IMR-90 (cell line): ENCODE results near the gene ENOX1. TPM values are rescaled to one million over a fixed set of nuclear protein-coding genes. Genes with fewer than 3 reads are reported as not detected.

Source experiments
- ATAC-seq: fragments of 200-7000 bp; cut with Tn5 transposase; 2 replicates; pipeline ENCODE4 v1.9.1; 2020; ENCODE audit warnings: low read depth, mild to moderate bottlenecking, moderate library complexity
- BruUV-seq: library from RNA; stranded (reverse); fragments of 400-500 nt; replicated peaks from 2 replicates; lab custom pipeline; 2021; lab: Mats Ljungman, UMichigan
- CTCF ChIA-PET: fragments of 300-600 bp; formaldehyde crosslinking; extraction: SDS; loops from one replicate; lab custom pipeline; 2021; ENCODE audit warnings: antibody characterized with exemption; lab: Yijun Ruan, JAX
- POLR2A ChIA-PET: fragments of 300-600 bp; sonication (Branson Sonifier 250); formaldehyde crosslinking; loops from one replicate; lab custom pipeline; 2022; ENCODE audit warnings: antibody characterized with exemption; ENCODE audit not compliant: unreplicated experiment; lab: Charles Lee
- DNase-seq: peaks from one replicate; pipeline ENCODE4 v3.0.0; 2013
- H2AFZ ChIP-seq: replicated peaks from 2 replicates; pipeline ENCODE3; 2013; ENCODE audit warnings: low read length, mild to moderate bottlenecking; ENCODE audit not compliant: poor library complexity
- H2AK5ac ChIP-seq: 2 replicates; pipeline ENCODE4 v1.6.1; 2013; ENCODE audit warnings: low read depth, low read length, inconsistent platforms
- H2AK9ac ChIP-seq: replicated peaks from 2 replicates; pipeline ENCODE3; 2013; ENCODE audit warnings: mild to moderate bottlenecking, low read depth, low read length, moderate library complexity; ENCODE audit not compliant: poor library complexity
- H2BK120ac ChIP-seq: 2 replicates; pipeline ENCODE4 v1.6.1; 2013; ENCODE audit warnings: low read depth, low read length, inconsistent platforms
- H2BK15ac ChIP-seq: 3 replicates; pipeline ENCODE4 v1.6.1; 2013; ENCODE audit warnings: low read depth, low read length, inconsistent platforms
- H2BK20ac ChIP-seq: 2 replicates; pipeline ENCODE4 v1.6.1; 2013; ENCODE audit warnings: low read depth, mild to moderate bottlenecking, inconsistent platforms, low read length, moderate library complexity
- H2BK5ac ChIP-seq: 2 replicates; pipeline ENCODE4 v1.6.1; 2013; ENCODE audit warnings: mild to moderate bottlenecking, low read depth, low read length, inconsistent platforms; ENCODE audit not compliant: poor library complexity, severe bottlenecking
- H3K14ac ChIP-seq: replicated peaks from 2 replicates; pipeline ENCODE4 v1.6.1; 2013; ENCODE audit warnings: low read depth, low read length, inconsistent platforms
- H3K18ac ChIP-seq: 2 replicates; pipeline ENCODE4 v1.6.1; 2013; ENCODE audit warnings: low read depth, low read length, control low read depth
- H3K23ac ChIP-seq: 2 replicates; pipeline ENCODE4 v1.6.1; 2013; ENCODE audit warnings: low read depth, low read length, inconsistent platforms
- H3K27ac ChIP-seq: 2 replicates; pipeline ENCODE4 v1.5.1; 2013; ENCODE audit warnings: mild to moderate bottlenecking, control low read depth, low read length; ENCODE audit not compliant: insufficient read depth
- H3K27me3 ChIP-seq: 2 replicates; pipeline ENCODE4 v1.6.1; 2013; ENCODE audit warnings: low read length; ENCODE audit not compliant: control insufficient read depth, insufficient read depth
- H3K36me3 ChIP-seq: 2 replicates; pipeline ENCODE4 v1.6.1; 2013; ENCODE audit warnings: low read length, mixed read lengths; ENCODE audit not compliant: control insufficient read depth, insufficient read depth
- H3K4ac ChIP-seq: 2 replicates; pipeline ENCODE4 v1.6.1; 2013; ENCODE audit warnings: low read depth, low read length, inconsistent platforms
- H3K4me1 ChIP-seq: 2 replicates; pipeline ENCODE4 v1.6.1; 2013; ENCODE audit warnings: low read length, mixed read lengths; ENCODE audit not compliant: control insufficient read depth, insufficient read depth
- H3K4me2 ChIP-seq: 2 replicates; pipeline ENCODE4 v1.6.1; 2013; ENCODE audit warnings: low read depth, mild to moderate bottlenecking, control low read depth, low read length, moderate library complexity
- H3K4me3 ChIP-seq: 2 replicates; pipeline ENCODE4 v1.5.1; 2013; ENCODE audit warnings: low read depth, mild to moderate bottlenecking, control low read depth, low read length, moderate library complexity; ENCODE audit not compliant: insufficient read depth
- H3K56ac ChIP-seq: 2 replicates; pipeline ENCODE4 v1.6.1; 2013; ENCODE audit warnings: low read length, inconsistent platforms; ENCODE audit not compliant: insufficient read depth; ENCODE audit errors: extremely low read depth
- H3K79me1 ChIP-seq, 2 experiments: 2 replicates each; pipeline ENCODE4 v1.6.1; 2013; ENCODE audit warnings: low read length in 2 of 2, inconsistent platforms in 1 of 2, low read depth in 1 of 2
- H3K9ac ChIP-seq: 2 replicates; pipeline ENCODE4 v1.6.1; 2013; ENCODE audit warnings: low read depth, low read length, control low read depth
- H3K9me1 ChIP-seq: 2 replicates; pipeline ENCODE4 v1.6.1; 2013; ENCODE audit warnings: low read length, inconsistent platforms; ENCODE audit not compliant: insufficient read depth
- H3K9me3 ChIP-seq: 2 replicates; pipeline ENCODE4 v1.6.1; 2013; ENCODE audit warnings: low read length; ENCODE audit not compliant: control insufficient read depth, insufficient read depth
- H4K20me1 ChIP-seq: 2 replicates; pipeline ENCODE4 v1.6.1; 2013; ENCODE audit warnings: low read length, inconsistent platforms; ENCODE audit not compliant: insufficient read depth
- H4K5ac ChIP-seq: 2 replicates; pipeline ENCODE4 v1.6.1; 2013; ENCODE audit warnings: mild to moderate bottlenecking, low read depth, low read length, control low read depth
- H4K8ac ChIP-seq, 2 experiments: 2 replicates each; pipeline ENCODE4 v1.6.1; 2013; ENCODE audit warnings: low read depth in 2 of 2, low read length in 2 of 2, control low read depth in 1 of 2, inconsistent platforms in 1 of 2
- H4K91ac ChIP-seq: 2 replicates; pipeline ENCODE4 v1.6.1; 2013; ENCODE audit warnings: low read depth, low read length, inconsistent platforms; ENCODE audit not compliant: insufficient read depth
- CEBPB ChIP-seq: IDR thresholded peaks from 2 replicates; pipeline ENCODE4 v1.6.1; 2012; ENCODE audit warnings: low read depth, low read length, improper control_type of control experiment
- CTCF ChIP-seq: conservative IDR thresholded peaks from 2 replicates; pipeline ENCODE4 v1.5.1; 2012; ENCODE audit warnings: mild to moderate bottlenecking, low read depth, low read length, improper control_type of control experiment
- ELK1 ChIP-seq: fragments of 150-350 bp; IDR thresholded peaks from 2 replicates; pipeline ENCODE4 v1.6.1; 2016; ENCODE audit warnings: low read depth, mild to moderate bottlenecking, low read length, moderate library complexity, borderline replicate concordance
- MAFK ChIP-seq: IDR thresholded peaks from 2 replicates; pipeline ENCODE4 v1.6.1; 2012; ENCODE audit warnings: low read depth, low read length, improper control_type of control experiment
- MAZ ChIP-seq: IDR thresholded peaks from 2 replicates; pipeline ENCODE4 v1.6.1; 2012; ENCODE audit warnings: low read depth, mild to moderate bottlenecking, low read length, improper control_type of control experiment, moderate library complexity, borderline replicate concordance
- MXI1 ChIP-seq: IDR thresholded peaks from 2 replicates; pipeline ENCODE4 v1.6.1; 2012; ENCODE audit warnings: low read depth, mild to moderate bottlenecking, low read length, moderate library complexity, borderline replicate concordance
- NFE2L2 ChIP-seq: fragments of 150-350 bp; IDR thresholded peaks from 2 replicates; pipeline ENCODE4 v1.6.1; 2016; ENCODE audit warnings: low read depth, mild to moderate bottlenecking, low read length
- POLR2A ChIP-seq: IDR thresholded peaks from 2 replicates; pipeline ENCODE4 v1.6.1; 2012; ENCODE audit warnings: mild to moderate bottlenecking, low read depth, low read length
- RAD21 ChIP-seq: IDR thresholded peaks from 2 replicates; pipeline ENCODE4 v1.6.1; 2012; ENCODE audit warnings: low read length, improper control_type of control experiment
- RCOR1 ChIP-seq: IDR thresholded peaks from 2 replicates; pipeline ENCODE4 v1.6.1; 2012; ENCODE audit warnings: mild to moderate bottlenecking, low read length, improper control_type of control experiment; ENCODE audit not compliant: insufficient replicate concordance
- SMC3 ChIP-seq: fragments of 150-350 bp; IDR thresholded peaks from 2 replicates; pipeline ENCODE4 v1.6.1; 2016; ENCODE audit warnings: low read depth, mild to moderate bottlenecking, antibody characterized with exemption, low read length, moderate library complexity
- WGBS, 2 experiments: methylation state at CpG; one replicate each; pipeline versions ENCODE4 v1.1.5 to v1.1.7; 2013; ENCODE audit warnings: missing lambda C conversion rate in 2 of 2; ENCODE audit not compliant: insufficient read length in 1 of 2; ENCODE audit errors: extremely low coverage in 2 of 2; 5-methylcytosine and 5-hydroxymethylcytosine counted together
- dilution Hi-C: fragments of 300-500 bp; cut with HindIII; formaldehyde crosslinking; loops from one replicate; pipeline ENCODE4 v1.14.3; 2018; ENCODE audit warnings: low sequenced_read_pairs; ENCODE audit not compliant: unreplicated experiment
- in situ Hi-C: fragments of 300-500 bp; cut with MboI; formaldehyde crosslinking; loops from 3 replicates; pipeline ENCODE4 v1.14.3; 2019; ENCODE audit warnings: low sequenced_read_pairs, inconsistent platforms, mixed read lengths
- intact Hi-C: fragments of 100-400 bp; cut with micrococcal nuclease; formaldehyde crosslinking; loops from 2 replicates; pipeline ENCODE4 v1.10.0; 2022
- polyA plus RNA-seq, 3 experiments: library from polyadenylated mRNA; depleted of rRNA; stranded (reverse); fragments of >200 nt; gene quantifications; 2 replicates each; pipeline ENCODE4 v1.2.3, GENCODE V29; 2012; ENCODE audit warnings: low replicate concordance in 1 of 3
- total RNA-seq: library from RNA; depleted of rRNA; stranded (reverse); fragments of >200 nt; gene quantifications from 2 replicates; pipeline ENCODE4 v1.2.3, GENCODE V29; 2012

The ENOX1 gene
- total and polyA plus RNA-seq, 2 of the 4 experiments (the other 2 are of a cell fraction), result 0.99 to 1.3 TPM

GRCh38 chr13:43647471-43647870, 139.3 kb downstream of the ENOX1 start:
- Histone ChIP-seq H3K27me3 (no peaks in the 10 kb centered on the region; the same call in 1 of the 2 replicates), H2BK5ac (no peak overlapping the region), H3K9me3 (no peaks in the 10 kb centered on the region), H3K4ac (no peak overlapping the region), H3K4me2 (no peak overlapping the region), H3K4me1 (no peaks in the 10 kb centered on the region), H2AFZ (no peak overlapping the region), H3K79me1 (no peaks in the 10 kb centered on the region), H3K56ac (no peak overlapping the region), H3K9ac (no peak overlapping the region), H3K36me3 (no peaks in the 10 kb centered on the region), H2AK5ac (no peak overlapping the region), H3K4me3 (no peak overlapping the region), H2BK20ac (no peak overlapping the region), H3K9me1 (no peaks in the 10 kb centered on the region), H4K20me1 (no peaks in the 10 kb centered on the region), H4K91ac (no peak overlapping the region), H3K18ac (no peak overlapping the region), H2AK9ac (no peak overlapping the region), H2BK120ac (no peak overlapping the region), H4K8ac (no peak overlapping the region), H4K5ac (no peak overlapping the region), H3K23ac (no peak overlapping the region), H2BK15ac (no peak overlapping the region), H3K14ac (no peak overlapping the region), H3K27ac (no peak overlapping the region)
- no TSS peak for BruUV-seq
- intact Hi-C loops (no loop called here), in situ Hi-C loops (no loop called here), dilution Hi-C loops (no loop called here)
- ATAC-seq, result no peak
- no peak for DNase-seq
- POLR2A ChIA-PET, result no interaction called here
- TF ChIP-seq MAZ, result no peak
- TF ChIP-seq MAFK, result no peak
- TF ChIP-seq RAD21, result no peak
- TF ChIP-seq ELK1, result no peak
- no peak for TF ChIP-seq NFE2L2
- TF ChIP-seq RCOR1, result no peak
- no peak for TF ChIP-seq SMC3
- no peak for TF ChIP-seq MXI1
- no peak for TF ChIP-seq CEBPB
- TF ChIP-seq CTCF, result no peak
- no peak for TF ChIP-seq POLR2A
- WGBS, 2 experiments, result no CpG with 5 or more reads among the region's 2 CpGs
- CTCF ChIA-PET, result no interaction called here
